HG03060 (cell line): Measurements from ENCODE around the gene PYGO1.
"Not testable (repeated sequence)": the region's sequence is repeated elsewhere in the genome, so short reads cannot be mapped to it uniquely, and the experiment has no call there.

Source experiments
- ATAC-seq: cut with Tn5 transposase; IDR thresholded peaks from one replicate; pipeline ENCODE4 v1.9.1; 2021; ENCODE audit warnings: low read depth, moderate number of reproducible peaks; ENCODE audit not compliant: unreplicated experiment

The PYGO1 gene, protein sequence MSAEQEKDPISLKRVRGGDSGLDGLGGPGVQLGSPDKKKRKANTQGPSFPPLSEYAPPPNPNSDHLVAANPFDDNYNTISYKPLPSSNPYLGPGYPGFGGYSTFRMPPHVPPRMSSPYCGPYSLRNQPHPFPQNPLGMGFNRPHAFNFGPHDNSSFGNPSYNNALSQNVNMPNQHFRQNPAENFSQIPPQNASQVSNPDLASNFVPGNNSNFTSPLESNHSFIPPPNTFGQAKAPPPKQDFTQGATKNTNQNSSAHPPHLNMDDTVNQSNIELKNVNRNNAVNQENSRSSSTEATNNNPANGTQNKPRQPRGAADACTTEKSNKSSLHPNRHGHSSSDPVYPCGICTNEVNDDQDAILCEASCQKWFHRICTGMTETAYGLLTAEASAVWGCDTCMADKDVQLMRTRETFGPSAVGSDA

DNA sequence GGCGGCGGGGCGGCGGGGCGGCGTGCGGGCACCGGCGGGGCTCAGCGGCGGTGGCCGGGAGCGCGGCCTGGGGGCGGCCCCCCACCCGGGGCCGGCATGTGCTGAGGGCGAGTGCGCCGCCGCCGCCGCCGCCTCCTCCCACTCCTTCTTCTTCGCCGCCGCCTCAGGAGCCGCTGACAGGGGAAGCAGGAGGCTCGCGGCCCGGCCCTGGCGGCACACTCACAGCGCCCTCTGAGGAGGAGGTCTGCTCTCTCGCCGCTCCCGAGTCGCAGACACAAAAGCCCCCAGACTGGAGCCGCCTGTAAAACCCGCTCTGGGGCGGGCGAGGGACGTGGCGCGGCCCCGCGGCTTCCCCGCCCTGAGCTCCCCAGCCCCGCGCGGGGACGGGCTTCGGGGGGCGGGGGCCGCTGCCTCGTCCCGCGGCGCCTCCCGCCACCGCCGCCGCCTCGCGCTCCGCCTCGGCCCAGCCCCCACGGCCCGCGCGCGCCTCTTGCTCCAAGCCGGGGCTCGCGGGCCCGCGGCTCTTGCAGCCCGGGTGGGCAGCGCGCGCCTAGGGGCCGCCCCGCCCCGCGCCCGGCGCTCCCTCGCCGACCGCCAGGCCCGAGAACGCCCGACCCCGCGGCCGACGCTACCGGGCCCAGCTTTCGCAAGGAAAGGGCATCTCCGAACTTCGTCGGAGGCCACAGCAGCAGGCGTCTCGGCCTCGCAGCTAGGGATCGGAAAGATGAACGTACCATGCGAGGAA lies at the start of gene PYGO1:
Gene PYGO1 (minus strand): TSS at position 276 of the 745 bp plus-strand sequence. CDS start 462 bp downstream, outside the sequence.
- ATAC-seq, result no peak

DNA sequence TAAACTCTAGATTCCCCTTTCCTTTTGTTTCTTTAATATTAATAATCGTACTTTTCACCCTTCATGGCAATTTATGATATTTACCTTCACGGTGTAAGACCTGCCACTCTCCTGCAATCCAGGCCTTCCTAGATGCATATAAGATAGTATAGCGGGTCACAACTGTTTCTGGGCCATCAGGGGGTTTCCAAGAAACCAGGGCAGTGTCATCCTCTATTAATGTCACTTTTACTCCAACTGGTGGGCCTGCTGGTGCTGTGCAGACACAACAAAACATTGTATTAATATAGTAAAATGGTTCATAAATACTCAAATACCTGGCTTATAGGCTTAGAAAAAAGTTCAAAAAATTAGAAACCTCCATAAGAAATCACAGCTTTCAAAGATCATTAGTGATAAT lies 48.9 kb upstream of the PYGO1 start:
- ATAC-seq, result no peak

DNA sequence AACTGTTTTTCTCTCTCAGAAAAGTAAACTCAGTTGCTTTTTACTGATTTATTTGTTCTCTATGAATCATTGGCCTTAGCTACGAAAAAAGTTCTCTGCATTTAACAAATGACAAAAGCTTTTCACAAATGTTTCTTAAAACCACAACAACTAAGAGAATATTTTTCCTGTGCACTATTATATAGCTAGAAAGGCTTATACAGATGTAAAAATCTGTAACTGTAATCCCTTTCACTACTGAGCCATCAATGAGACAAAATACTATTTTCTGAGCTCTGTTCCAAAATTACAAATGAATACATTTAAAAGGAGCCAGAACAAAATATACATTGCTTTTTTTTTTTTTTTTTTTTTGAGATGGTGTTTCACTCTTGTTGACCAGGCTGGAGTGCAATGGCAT lies 45.6 kb upstream of the PYGO1 start:
- ATAC-seq, result no peak

DNA sequence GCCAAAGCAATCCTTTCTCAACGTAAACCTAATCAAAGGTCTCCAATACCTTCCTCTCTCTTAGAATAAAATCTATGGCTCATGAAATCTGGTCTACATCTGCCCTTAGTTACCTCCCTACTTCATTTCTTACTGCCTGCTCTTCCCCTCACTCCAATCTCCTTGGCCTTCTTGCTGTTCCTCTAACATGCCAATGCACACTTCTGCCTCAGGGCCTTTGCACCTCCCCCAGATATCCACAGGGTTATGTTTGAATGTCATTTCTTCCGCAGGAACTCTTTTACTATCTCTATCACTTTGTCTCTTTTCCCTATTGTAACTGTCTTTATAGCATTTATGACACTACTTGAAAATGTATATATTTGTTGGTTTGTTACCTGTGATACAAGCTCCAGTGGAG lies 44.3 kb upstream of the PYGO1 start:
- no peak for ATAC-seq

DNA sequence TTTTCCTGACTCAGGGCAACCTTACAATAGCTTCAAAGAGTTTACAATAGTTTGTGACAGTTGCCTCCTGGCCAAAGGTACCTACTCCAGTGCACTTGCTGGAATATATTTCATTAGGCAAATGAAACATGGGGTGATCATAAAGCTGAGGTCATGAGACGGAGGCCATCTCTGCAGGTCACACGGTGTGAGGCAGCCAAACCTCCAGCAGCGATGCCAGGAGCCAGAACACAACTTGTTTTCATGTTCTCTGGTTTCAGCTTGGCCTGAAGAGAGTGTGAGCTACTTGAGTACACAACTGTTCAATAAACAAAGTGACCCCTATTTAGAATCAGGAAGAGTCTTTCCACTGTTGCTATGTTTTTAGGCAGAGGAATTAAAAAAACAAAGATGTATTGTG lies 42.7 kb upstream of the PYGO1 start:
- no peak for ATAC-seq

DNA sequence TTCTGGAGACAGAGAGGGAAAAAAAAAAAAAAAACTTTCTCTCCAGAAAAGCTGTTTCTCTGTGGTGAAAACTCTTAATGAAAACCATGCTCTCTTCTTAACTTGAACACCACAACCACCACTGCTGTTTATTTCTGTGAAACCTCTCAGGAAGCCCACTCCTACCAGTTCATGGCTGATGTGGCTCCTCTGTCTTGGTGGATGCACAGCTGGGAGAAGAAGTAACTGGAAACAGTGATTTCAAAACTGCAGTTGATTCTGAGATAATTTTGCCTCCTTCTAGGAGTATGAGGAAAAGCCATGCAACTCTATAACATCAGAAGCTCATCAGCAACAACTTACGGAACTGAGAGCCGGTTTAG lies 40.2 kb upstream of the PYGO1 start:
- ATAC-seq, result no peak

DNA sequence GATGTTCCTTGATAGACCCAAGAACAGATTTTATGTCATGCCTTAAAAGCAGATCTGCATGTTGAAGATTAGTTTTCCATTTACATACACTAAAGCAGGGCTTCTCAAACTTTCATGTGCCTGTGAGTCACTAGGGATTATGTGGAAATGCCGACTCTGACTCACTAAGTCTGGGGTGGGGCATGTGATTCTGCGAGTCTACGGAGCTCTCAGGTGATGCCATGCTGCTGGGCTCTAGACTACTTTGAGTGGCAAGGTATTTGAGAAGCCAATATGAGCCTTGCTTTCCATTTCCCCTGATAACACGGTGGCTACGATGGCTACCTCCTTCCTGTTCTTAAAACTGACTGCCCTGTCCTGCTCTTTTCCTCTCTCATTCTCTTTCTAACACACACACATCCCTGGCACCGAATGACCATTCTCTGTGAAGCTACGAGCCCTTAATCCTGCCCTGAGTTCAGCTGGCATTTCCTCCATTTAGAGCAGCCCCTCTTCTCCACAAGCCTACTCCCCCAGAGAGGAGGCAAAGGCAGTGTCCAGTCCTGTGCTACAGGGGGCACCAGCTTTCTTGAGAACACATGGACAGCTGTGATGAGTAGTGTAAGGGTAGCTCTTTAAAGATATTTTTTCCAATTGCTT lies 39.7 kb upstream of the PYGO1 start:
- ATAC-seq, result no peak

DNA sequence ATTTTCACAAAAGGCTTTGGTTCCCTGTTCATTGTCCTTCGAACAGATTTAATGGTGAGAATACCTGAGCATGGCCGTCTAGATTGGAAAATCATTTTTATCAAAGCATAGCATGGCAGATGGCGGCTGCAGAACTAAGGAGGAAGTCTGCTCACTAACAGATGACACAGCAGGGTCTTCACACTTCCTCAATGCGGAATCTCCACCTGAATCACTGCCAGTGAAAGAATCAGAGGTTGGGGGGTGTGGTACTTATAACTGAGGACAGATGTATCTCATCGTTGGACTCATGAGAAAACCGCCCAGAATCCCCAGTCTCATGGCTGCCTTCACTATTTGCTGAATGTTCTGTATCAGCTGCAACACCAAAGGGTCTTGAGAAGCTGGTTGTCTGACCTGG lies 31.6 kb upstream of the PYGO1 start:
- no peak for ATAC-seq

DNA sequence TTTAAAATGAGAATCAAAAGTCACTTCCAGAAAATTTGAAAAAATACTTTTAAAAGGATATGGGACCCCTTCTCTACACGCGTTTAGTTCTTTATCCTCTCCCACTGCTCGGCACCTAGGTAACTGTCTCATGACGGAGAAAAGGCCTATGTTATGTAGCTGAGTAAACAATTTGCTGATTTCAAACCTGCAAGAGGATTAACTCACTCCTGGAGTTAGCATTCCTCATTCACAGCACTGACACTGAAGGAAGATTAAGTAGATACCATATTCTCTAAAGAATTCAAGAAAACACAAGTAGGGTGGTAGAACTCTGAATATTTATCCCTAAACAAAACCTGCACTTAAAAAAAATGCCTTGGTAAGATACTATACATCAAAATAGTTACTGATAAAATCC lies 30.2 kb upstream of the PYGO1 start:
- ATAC-seq, result no peak

DNA sequence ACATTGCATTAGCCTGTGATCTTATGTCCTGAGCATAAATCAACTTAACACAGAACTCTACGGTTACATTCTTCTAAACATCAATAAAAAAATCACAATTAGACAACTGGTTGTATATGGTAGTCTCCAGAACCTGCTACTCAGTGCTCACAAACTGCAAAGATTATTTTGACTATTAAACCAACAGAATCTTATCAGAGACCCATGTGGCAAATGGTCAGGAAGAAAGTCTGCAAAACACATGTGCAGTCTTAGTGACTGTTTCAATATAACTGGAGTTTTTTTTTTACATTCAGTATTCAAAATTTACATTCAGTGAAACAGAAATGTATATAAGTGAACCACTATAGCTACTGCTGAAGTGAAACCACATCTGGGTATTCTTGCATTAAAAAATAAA lies 27.3 kb upstream of the PYGO1 start:
- ATAC-seq, result no peak

DNA sequence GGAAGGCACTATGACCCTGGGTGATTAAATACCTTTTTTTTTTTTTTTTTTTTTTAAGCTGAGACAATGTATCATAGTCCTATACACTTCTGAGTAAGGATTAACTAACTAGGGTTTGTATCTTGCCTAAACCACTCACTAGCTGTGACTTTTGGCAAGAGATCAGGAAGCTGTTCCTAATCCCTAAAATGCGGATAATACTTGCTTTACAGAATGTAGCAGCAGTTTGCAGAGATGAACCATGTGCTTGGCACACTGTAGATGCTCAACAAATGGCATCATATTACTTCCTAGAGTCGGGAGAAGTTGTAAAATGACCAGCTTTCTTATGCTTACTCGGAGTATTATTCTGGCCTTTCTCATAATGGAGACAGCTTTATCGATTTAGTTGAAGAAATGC lies 25.6 kb upstream of the PYGO1 start:
- ATAC-seq, result no peak

DNA sequence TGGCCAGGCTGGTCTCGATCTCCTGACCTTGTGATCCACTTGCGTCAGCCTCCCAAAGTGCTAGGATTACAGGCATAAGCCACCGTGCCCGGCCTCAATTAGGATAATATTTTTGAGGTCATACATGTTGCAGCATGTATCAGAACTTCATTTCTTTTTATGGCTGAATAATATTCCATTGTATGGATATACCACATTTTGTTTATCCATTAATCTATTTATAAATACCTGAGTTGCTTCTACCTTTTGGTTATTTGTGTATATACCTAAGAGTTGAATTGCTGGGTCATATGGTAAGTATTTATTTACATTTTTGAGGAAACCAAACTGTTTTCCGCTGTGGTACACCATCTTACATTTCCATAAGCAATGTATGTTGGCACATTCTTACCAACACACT lies 18.1 kb upstream of the PYGO1 start:
- no peak for ATAC-seq

DNA sequence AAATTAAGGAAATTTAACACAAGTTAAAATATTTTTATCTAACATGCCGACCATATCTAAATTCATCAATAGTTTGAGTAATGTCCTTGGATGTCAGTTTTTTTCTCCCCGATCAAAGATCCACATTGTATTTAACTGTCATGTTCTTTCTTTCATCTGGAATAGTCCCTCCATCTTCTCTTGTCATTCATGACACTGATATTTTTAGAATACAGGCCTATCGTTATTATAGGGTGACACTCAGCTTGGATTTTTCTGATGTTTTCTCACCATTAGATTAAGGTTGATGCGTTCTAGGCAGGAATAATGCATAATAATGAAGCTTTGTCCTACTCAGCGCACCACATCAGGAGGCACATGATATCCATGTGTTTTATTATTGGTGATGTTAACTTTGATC lies 13.2 kb upstream of the PYGO1 start:
- ATAC-seq, result no peak

DNA sequence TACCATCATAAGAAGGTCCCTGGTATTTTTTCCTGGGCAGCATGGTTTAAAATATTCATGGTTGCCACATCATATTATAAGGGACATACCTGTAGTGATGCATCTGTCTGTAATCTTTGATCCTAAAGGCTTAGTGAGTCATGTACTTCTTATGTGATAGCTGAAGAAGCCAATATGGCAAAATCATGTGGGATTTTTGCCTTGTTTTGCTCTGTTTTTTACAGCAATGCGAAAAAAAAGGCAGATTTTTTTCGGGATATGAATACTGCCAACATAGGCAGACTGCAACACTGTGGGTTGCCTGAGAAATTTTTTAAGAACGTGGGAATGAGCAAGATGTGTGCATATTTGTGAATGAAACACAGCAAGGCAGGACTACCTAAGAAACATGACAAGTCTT lies 11.3 kb upstream of the PYGO1 start:
- no peak for ATAC-seq

DNA sequence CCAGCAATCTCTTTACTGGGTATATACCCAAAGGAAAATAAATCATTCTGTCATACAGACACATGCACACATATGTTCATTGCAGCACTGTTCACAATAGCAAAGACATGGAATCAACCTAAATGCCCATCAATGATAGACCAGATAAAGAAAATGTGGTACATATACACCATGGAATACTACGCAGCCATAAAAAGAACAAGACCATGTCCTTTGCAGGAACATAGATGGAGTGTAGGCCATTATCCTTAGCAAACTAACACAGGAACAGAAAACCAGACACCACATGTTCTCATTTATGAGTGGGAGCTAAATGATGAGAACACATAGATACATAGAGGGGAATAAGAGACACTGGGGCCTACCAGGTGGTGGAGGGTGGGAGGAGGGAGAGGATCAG lies 4.9 kb upstream of the PYGO1 start:
- not testable (repeated sequence) for ATAC-seq

DNA sequence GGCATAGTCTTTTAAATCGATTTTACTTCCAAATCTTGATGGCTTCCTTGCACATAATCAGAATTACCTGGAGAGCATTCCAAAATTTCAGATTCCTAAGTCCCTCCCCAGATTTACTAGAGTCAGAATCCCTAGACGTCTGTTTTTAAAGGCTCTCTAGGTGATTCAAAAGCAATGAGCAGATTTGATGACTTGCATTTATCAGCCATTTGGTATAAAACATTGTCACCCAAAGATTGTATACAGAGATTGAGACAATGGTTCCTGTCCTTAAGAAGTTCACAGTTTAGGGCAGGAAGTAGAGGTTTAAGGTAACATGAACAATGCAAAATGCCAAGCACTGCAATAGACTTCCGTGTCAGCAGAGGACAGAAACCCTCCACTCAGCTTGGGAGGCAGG lies 2.6 kb upstream of the PYGO1 start:
- no peak for ATAC-seq

DNA sequence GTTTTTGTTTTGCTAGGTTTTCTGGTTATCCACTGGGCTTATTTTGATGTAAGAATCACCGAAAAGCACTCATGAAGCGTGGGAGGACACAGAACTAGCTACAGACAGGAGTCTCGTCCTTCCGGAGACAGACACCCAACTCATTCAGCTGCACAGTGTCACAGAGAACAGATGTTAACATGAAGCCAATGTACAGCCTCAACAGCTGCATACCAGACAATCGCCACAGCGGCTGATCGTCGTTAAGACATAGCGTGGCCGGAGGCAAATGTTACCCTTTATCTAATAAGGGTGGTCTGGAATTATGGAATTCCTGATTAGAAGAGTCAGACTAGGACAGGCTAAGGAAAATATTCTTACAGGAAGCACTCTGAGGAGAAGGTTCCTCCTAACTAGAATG lies 1.1 kb upstream of the PYGO1 start:
- ATAC-seq, result no peak

DNA sequence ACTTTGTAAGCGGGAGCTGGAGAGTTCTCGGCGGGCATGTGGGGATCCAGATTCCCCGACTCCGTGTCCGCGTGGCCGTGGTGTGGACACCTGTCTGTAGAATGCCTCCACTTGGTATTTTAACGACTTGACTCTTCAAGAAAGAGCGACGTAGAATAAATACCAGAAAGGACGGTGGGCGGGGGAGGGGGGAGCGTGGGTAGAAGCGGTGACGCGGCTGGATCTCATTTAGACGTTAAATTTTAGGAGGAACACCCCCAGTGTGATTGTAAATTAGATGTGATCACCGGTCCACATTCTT lies 620 bp upstream of the PYGO1 start:
- no peak for ATAC-seq

DNA sequence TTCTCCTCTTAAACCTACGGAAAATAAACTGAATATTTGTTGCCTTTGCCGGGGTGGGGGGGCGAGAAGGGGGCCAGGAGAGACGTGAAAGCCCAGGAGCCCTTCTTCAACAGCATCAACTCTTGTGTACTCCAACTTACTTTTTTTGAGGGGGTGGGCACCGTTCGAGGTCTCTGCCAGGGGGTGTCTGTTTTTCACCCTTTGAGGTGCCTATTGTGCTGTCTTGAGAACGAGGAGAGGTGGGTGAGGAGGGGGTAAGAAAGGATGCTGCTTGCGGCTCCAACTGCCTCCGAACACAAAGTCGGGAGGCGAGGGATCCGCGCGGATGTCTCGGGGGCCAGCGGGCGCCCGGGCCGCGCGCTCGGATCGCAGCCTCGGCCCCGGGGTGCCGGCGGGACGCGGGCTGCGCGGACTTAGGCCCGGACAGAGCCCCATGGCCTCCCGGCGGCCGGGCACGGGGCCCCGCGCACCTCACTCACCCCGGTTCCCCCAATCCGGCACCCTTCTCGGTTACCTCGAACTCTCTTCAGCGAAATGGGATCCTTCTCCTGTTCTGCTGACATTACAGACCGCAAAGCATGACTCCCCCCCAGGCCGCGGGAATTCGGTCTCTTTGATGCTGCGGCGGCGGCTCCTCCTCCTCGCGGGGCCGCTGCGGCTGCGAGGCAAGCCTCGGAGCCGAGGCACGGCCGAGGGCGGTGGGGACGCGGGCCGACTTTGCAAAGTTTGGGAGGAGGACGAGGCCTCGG lies 650 bp downstream of the PYGO1 start:
- no peak for ATAC-seq

DNA sequence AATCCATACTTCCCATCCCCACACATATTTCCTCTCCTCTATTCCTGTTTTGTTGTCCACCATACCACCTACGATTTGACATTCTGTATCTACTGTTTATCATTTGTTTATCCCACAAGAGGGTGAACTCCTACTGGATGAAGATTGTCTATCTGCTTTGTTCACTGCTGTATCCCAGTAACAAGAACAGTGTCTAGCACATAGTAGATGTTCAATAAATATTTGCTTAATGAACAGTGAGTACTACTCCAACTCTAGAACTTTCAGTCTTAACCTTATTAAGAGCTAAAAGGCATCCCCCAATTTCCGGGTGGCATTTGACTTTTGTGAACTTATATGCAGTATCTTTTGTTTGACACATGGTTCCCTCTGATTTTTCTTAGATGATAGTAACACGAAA lies 1.3 kb downstream of the PYGO1 start:
- no peak for ATAC-seq

DNA sequence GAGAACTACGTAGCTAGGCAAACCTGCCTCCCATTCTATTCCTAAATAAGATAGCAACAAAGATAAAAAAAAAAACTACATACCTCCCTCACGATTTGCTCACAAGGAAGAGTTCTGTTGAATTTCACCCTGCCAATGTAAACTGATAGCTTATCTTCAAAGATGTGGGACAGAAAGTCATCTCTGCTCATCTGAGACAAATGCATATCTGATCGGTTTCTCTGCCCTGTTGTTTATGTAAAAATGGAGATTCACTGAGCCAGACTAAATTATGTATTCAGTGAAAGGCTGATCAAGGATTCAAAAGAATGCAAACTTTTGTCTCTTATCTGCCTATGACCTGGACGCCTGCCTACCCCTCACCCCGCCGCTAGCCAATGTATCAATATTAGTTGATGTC lies 11.2 kb downstream of the PYGO1 start:
- ATAC-seq, result no peak
